HEK293 (cell line): Measurements from ENCODE around the gene MYOG.

Experiments
- CTCF ChIA-PET: fragments of 350-600 bp; formaldehyde crosslinking; extraction: SDS; loops from one replicate; lab custom pipeline; 2021; ENCODE audit warnings: antibody characterized with exemption; lab: Yijun Ruan, JAX
- POLR2A ChIA-PET: fragments of 300-600 bp; formaldehyde crosslinking; extraction: SDS; loops from one replicate; lab custom pipeline; 2020; ENCODE audit warnings: antibody characterized with exemption, inconsistent platforms; lab: Yijun Ruan, JAX
- H3K27ac ChIP-seq: fragments of 200-500 bp; sonication (Bioruptor generic); 2 replicates; pipeline ENCODE4 v1.5.1; 2014; ENCODE audit warnings: low read depth, low read length, control low read depth, inconsistent platforms; ENCODE audit errors: extremely low read depth
- H3K36me3 ChIP-seq, 2 experiments: fragments of 200-500 bp in 1 of 2; sonication (Bioruptor generic) in 1 of 2; 1 replicate in 1 of 2; 2 replicates in 1 of 2; pipeline ENCODE4 v1.5.1; 2014 to 2017; ENCODE audit warnings: inconsistent platforms in 2 of 2, low read length in 2 of 2; ENCODE audit not compliant: control insufficient read depth in 2 of 2, insufficient read depth in 1 of 2
- H3K4me1 ChIP-seq: fragments of 200-500 bp; sonication (Bioruptor generic); 2 replicates; pipeline ENCODE4 v1.5.1; 2014; ENCODE audit warnings: mild to moderate bottlenecking, low read length, inconsistent platforms; ENCODE audit not compliant: control insufficient read depth, insufficient read depth
- H3K4me3 ChIP-seq: 2 replicates; pipeline ENCODE4 v1.5.1; 2011; ENCODE audit warnings: low read depth, mild to moderate bottlenecking, control low read depth, low read length, moderate library complexity
- H3K9me3 ChIP-seq: fragments of 200-500 bp; sonication (Bioruptor generic); 2 replicates; pipeline ENCODE4 v1.5.1; 2014; ENCODE audit warnings: low read depth, low read length, inconsistent platforms; ENCODE audit not compliant: control insufficient read depth, insufficient read depth
- GLIS1 ChIP-seq: fragments of 450-650 bp; formaldehyde crosslinking; IDR thresholded peaks from 2 replicates; pipeline ENCODE4 v1.5.1; 2016; ENCODE audit warnings: missing biosample characterization, missing genetic modification characterization
- GLIS2 ChIP-seq: fragments of 450-650 bp; formaldehyde crosslinking; IDR thresholded peaks from 2 replicates; pipeline ENCODE4 v1.5.1; 2016; ENCODE audit warnings: missing biosample characterization, missing genetic modification characterization
- MYNN ChIP-seq: fragments of 450-650 bp; formaldehyde crosslinking; IDR thresholded peaks from 2 replicates; pipeline ENCODE4 v1.5.1; 2016; ENCODE audit warnings: missing biosample characterization, missing genetic modification characterization, borderline replicate concordance
- MZF1 ChIP-seq: fragments of 450-650 bp; formaldehyde crosslinking; IDR thresholded peaks from 2 replicates; pipeline ENCODE4 v1.5.1; 2017; ENCODE audit warnings: missing biosample characterization, missing genetic modification characterization, borderline replicate concordance
- OSR2 ChIP-seq: fragments of 450-650 bp; formaldehyde crosslinking; IDR thresholded peaks from 2 replicates; pipeline ENCODE4 v1.5.1; 2016; ENCODE audit warnings: missing biosample characterization, missing genetic modification characterization
- RBAK ChIP-seq: fragments of 450-650 bp; formaldehyde crosslinking; IDR thresholded peaks from 2 replicates; pipeline ENCODE4 v1.5.1; 2016; ENCODE audit warnings: missing biosample characterization, missing genetic modification characterization
- ZEB2 ChIP-seq: fragments of 450-650 bp; formaldehyde crosslinking; IDR thresholded peaks from 2 replicates; pipeline ENCODE4 v1.5.1; 2016; ENCODE audit warnings: missing biosample characterization, missing genetic modification characterization
- ZFP69B ChIP-seq: fragments of 450-650 bp; formaldehyde crosslinking; IDR thresholded peaks from 2 replicates; pipeline ENCODE4 v1.5.1; 2016; ENCODE audit warnings: missing biosample characterization, missing genetic modification characterization
- ZIC2 ChIP-seq: fragments of 450-650 bp; formaldehyde crosslinking; IDR thresholded peaks from 2 replicates; pipeline ENCODE4 v1.5.1; 2016; ENCODE audit warnings: missing biosample characterization, missing genetic modification characterization
- ZNF146 ChIP-seq: fragments of 450-650 bp; formaldehyde crosslinking; IDR thresholded peaks from 2 replicates; pipeline ENCODE4 v1.5.1; 2016; ENCODE audit warnings: missing biosample characterization, missing genetic modification characterization
- ZNF184 ChIP-seq: fragments of 450-650 bp; IDR thresholded peaks from 2 replicates; pipeline ENCODE4 v1.5.1; 2018; ENCODE audit warnings: missing biosample characterization, mild to moderate bottlenecking, missing genetic modification characterization
- ZNF221 ChIP-seq: fragments of 450-650 bp; formaldehyde crosslinking; IDR thresholded peaks from 2 replicates; pipeline ENCODE4 v1.5.1; 2017; ENCODE audit warnings: missing biosample characterization, missing genetic modification characterization, borderline replicate concordance
- ZNF248 ChIP-seq: fragments of 450-650 bp; formaldehyde crosslinking; IDR thresholded peaks from 2 replicates; pipeline ENCODE4 v1.5.1; 2017; ENCODE audit warnings: missing biosample characterization, missing genetic modification characterization
- ZNF302 ChIP-seq: fragments of 450-650 bp; formaldehyde crosslinking; IDR thresholded peaks from 2 replicates; pipeline ENCODE4 v1.5.1; 2016; ENCODE audit warnings: missing biosample characterization, missing genetic modification characterization, low read depth
- ZNF335 ChIP-seq: fragments of 450-650 bp; formaldehyde crosslinking; conservative IDR thresholded peaks from 2 replicates; pipeline ENCODE4 v1.5.1; 2016; ENCODE audit warnings: missing biosample characterization, missing genetic modification characterization
- ZNF341 ChIP-seq: fragments of 450-650 bp; formaldehyde crosslinking; IDR thresholded peaks from 2 replicates; pipeline ENCODE4; 2016; ENCODE audit warnings: low read depth, missing biosample characterization, missing genetic modification characterization
- ZNF354C ChIP-seq: fragments of 450-650 bp; formaldehyde crosslinking; IDR thresholded peaks from 2 replicates; pipeline ENCODE4 v1.5.1; 2016; ENCODE audit warnings: missing biosample characterization, missing genetic modification characterization, low read depth, borderline replicate concordance
- ZNF544 ChIP-seq: fragments of 450-650 bp; formaldehyde crosslinking; IDR thresholded peaks from 2 replicates; pipeline ENCODE4 v1.5.0; 2017; ENCODE audit warnings: missing biosample characterization, missing genetic modification characterization
- ZNF549 ChIP-seq: fragments of 450-650 bp; IDR thresholded peaks from 2 replicates; pipeline ENCODE4 v1.5.1; 2018; ENCODE audit warnings: missing biosample characterization, missing genetic modification characterization, mild to moderate bottlenecking, inconsistent platforms, moderate library complexity
- ZNF561 ChIP-seq: fragments of 450-650 bp; IDR thresholded peaks from 2 replicates; pipeline ENCODE4 v1.5.1; 2018; ENCODE audit warnings: missing biosample characterization, missing genetic modification characterization, borderline replicate concordance
- ZNF596 ChIP-seq: fragments of 450-650 bp; IDR thresholded peaks from 2 replicates; pipeline ENCODE4 v1.5.0; 2018; ENCODE audit warnings: missing biosample characterization, mild to moderate bottlenecking, missing genetic modification characterization, moderate library complexity
- ZNF629 ChIP-seq: fragments of 450-650 bp; formaldehyde crosslinking; IDR thresholded peaks from 2 replicates; pipeline ENCODE4 v1.5.1; 2017; ENCODE audit warnings: missing biosample characterization, missing genetic modification characterization
- ZNF76 ChIP-seq: fragments of 450-650 bp; formaldehyde crosslinking; IDR thresholded peaks from 2 replicates; pipeline ENCODE4; 2016; ENCODE audit warnings: low read depth, missing biosample characterization, missing genetic modification characterization, borderline replicate concordance
- ZSCAN16 ChIP-seq: fragments of 450-650 bp; formaldehyde crosslinking; IDR thresholded peaks from 2 replicates; pipeline ENCODE4 v1.5.1; 2016; ENCODE audit warnings: missing biosample characterization, missing genetic modification characterization
- TF ChIP-seq, protein P1 (sequence below): fragments of 450-650 bp; formaldehyde crosslinking; IDR thresholded peaks from 2 replicates; pipeline ENCODE4 v1.5.1; 2016; ENCODE audit warnings: missing biosample characterization, missing genetic modification characterization
- TF ChIP-seq, protein P2 (sequence below): fragments of 450-650 bp; formaldehyde crosslinking; IDR thresholded peaks from 2 replicates; pipeline ENCODE4 v1.5.1; 2016; ENCODE audit warnings: missing biosample characterization, missing genetic modification characterization
- TF ChIP-seq, protein P3 (sequence below): fragments of 450-650 bp; formaldehyde crosslinking; IDR thresholded peaks from 2 replicates; pipeline ENCODE4 v1.5.1; 2017; ENCODE audit warnings: missing biosample characterization, missing genetic modification characterization

The MYOG gene

DNA sequence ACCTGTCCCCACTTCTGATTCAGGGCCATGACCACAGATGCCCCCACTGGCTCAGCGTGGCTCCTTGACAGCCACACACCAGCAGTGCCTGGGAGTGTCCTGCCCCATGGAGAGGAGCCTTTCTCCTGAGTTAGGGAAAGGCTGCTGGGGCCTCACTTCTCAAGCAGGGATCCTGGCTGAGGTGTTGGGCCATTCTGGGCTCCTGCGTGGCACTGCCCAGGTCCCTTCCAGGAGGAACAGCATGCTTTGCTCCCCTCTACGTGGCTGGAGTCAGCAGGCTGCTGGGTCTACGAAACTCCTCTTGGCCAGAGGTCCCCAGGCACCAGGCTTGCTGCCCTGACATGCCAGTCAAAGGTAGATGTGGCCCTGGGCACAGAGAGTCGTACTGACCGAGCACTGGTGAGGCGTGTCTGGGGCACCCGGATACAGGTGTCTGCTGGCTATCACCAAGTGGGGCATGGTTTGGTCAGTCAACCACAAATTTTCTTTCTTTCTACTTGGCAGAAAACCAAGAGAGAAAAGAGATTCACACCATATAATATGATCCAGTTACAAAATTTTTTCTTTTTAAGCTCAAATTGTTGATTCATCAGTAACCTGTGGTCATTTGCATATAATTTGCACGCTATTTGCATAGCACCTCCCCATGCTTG lies 45.9 kb upstream of the MYOG start:
- CTCF ChIA-PET: interaction anchor here (2.0 to 3.8 kb wide), 4 partner anchors 14 to 92 kb away, joined by 13 to 21 read pairs (median 16); no protein-coding TSS in a partner anchor
- POLR2A ChIA-PET: no interaction called here
- Histone ChIP-seq H3K4me3 (no peak overlapping the region), H3K27ac (no peak overlapping the region), H3K36me3 (no peaks in the 10 kb centered on the region), H3K4me1 (no peaks in the 10 kb centered on the region), H3K9me3 (no peaks in the 10 kb centered on the region)
- TF ChIP-seq ZIC2: peak; percentile 66
- TF ChIP-seq MZF1 (tag by site-specific recombination): no peak

GRCh38 chr1:203130358-203130985 lies 44.7 kb upstream of the MYOG start:
- TF ChIP-seq, protein P1, sequence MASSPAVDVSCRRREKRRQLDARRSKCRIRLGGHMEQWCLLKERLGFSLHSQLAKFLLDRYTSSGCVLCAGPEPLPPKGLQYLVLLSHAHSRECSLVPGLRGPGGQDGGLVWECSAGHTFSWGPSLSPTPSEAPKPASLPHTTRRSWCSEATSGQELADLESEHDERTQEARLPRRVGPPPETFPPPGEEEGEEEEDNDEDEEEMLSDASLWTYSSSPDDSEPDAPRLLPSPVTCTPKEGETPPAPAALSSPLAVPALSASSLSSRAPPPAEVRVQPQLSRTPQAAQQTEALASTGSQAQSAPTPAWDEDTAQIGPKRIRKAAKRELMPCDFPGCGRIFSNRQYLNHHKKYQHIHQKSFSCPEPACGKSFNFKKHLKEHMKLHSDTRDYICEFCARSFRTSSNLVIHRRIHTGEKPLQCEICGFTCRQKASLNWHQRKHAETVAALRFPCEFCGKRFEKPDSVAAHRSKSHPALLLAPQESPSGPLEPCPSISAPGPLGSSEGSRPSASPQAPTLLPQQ (tag by site-specific recombination): peak; percentile 72
- peak; percentile 61; the same call in 1 of the 2 replicates for TF ChIP-seq ZFP69B (tag by site-specific recombination)
- no peak for TF ChIP-seq ZNF221
- TF ChIP-seq ZNF184 (tag by site-specific recombination): no peak
- TF ChIP-seq, all 188 proteins: peak for 2
- no peaks in the 10 kb centered on the region for H3K36me3 ChIP-seq
- no peak overlapping the region for H3K4me3 ChIP-seq
- no peaks in the 10 kb centered on the region for H3K4me1 ChIP-seq
- no peaks in the 10 kb centered on the region for H3K9me3 ChIP-seq
- no peak overlapping the region for H3K27ac ChIP-seq
- ChIA-PET CTCF (interaction anchor here (0.8 to 3.7 kb wide), 4 partner anchors 12 to 85 kb away, joined by 5 to 19 read pairs (median 7); no protein-coding TSS in a partner anchor), POLR2A (no interaction called here)

DNA sequence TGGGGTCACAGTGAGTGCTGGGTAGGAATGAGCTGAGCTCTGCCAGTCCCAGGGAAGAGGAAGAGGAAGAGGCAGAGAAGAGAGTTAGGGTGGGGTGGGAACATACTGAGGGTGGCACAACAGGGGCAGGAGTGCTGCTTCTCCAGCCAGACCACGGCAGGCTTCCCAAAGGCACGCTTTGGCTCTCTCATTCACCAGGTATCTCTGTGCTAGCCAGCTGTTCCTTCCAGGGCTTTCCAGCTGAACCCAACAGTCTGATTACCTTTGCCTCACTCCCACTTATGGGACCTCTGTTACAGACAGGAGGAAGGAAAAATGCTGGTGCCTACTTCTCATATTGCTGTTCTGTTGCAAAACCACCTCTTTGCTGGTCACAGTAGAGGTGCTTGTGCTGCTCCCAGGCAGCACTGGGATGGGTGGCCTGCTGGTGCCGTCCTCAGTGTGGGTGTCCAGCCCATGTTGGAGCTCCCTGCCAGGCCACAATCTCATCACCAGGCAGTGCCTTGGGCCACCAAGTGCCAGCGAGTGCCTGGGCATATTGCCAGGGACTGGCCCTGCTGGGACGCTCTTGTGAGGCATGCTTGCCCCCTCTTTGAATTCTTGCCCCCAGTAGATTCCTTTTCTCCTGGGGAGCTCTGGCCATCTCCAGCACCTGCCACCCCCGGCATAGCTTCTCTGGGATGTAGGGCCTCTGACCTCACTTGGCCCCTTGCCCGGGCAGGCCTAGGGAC lies 43.9 kb upstream of the MYOG start:
- Histone ChIP-seq H3K4me3 (no peak overlapping the region), H3K9me3 (no peaks in the 10 kb centered on the region), H3K4me1 (no peaks in the 10 kb centered on the region), H3K36me3 (no peaks in the 10 kb centered on the region), H3K27ac (no peak overlapping the region)
- CTCF ChIA-PET: interaction anchor here (0.8 to 9.1 kb wide), 7 partner anchors 12 to 89 kb away, joined by 5 to 70 read pairs (median 7); no protein-coding TSS in a partner anchor
- POLR2A ChIA-PET: no interaction called here
- TF ChIP-seq ZSCAN16 (tag by site-specific recombination): no peak
- TF ChIP-seq MYNN (tag by site-specific recombination): no peak
- TF ChIP-seq, protein P2, sequence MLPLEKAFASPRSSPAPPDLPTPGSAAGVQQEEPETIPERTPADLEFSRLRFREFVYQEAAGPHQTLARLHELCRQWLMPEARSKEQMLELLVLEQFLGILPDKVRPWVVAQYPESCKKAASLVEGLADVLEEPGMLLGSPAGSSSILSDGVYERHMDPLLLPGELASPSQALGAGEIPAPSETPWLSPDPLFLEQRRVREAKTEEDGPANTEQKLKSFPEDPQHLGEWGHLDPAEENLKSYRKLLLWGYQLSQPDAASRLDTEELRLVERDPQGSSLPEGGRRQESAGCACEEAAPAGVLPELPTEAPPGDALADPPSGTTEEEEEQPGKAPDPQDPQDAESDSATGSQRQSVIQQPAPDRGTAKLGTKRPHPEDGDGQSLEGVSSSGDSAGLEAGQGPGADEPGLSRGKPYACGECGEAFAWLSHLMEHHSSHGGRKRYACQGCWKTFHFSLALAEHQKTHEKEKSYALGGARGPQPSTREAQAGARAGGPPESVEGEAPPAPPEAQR (tag by site-specific recombination): no peak
- no peak for TF ChIP-seq RBAK (tag by site-specific recombination)
- no peak for TF ChIP-seq ZNF596 (tag by site-specific recombination)
- TF ChIP-seq ZNF629: no peak
- TF ChIP-seq ZNF561: no peak
- TF ChIP-seq ZIC2: peak; percentile 75
- TF ChIP-seq ZNF544: no peak
- no peak for TF ChIP-seq ZNF341 (tag by site-specific recombination)
- TF ChIP-seq GLIS2: no peak
- TF ChIP-seq ZNF248 (tag by site-specific recombination): no peak
- TF ChIP-seq ZNF335 (tag by site-specific recombination): peak; percentile 86
- TF ChIP-seq OSR2 (tag by site-specific recombination): no peak
- no peak for TF ChIP-seq ZNF302 (tag by site-specific recombination)
- TF ChIP-seq ZNF549: no peak
- TF ChIP-seq, protein P3, sequence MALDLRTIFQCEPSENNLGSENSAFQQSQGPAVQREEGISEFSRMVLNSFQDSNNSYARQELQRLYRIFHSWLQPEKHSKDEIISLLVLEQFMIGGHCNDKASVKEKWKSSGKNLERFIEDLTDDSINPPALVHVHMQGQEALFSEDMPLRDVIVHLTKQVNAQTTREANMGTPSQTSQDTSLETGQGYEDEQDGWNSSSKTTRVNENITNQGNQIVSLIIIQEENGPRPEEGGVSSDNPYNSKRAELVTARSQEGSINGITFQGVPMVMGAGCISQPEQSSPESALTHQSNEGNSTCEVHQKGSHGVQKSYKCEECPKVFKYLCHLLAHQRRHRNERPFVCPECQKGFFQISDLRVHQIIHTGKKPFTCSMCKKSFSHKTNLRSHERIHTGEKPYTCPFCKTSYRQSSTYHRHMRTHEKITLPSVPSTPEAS (tag by site-specific recombination): no peak
- no peak for TF ChIP-seq ZNF354C (tag by site-specific recombination)
- no peak for TF ChIP-seq ZNF76
- TF ChIP-seq GLIS1 (tag by site-specific recombination): peak; percentile 79
- no peak for TF ChIP-seq ZEB2 (tag by site-specific recombination)
- TF ChIP-seq ZNF146 (tag by site-specific recombination): no peak
